SU-DHL-6 (cell line): ENCODE results near the gene RAB44.

ENCODE experiments used
- H2AFZ ChIP-seq: fragments of 200-600 bp; sonication (generic); 2 replicates; pipeline ENCODE4 v1.6.1; 2014; ENCODE audit warnings: low read depth, mild to moderate bottlenecking, moderate library complexity, mixed read lengths, antibody characterized with exemption, low read length; ENCODE audit not compliant: severe bottlenecking
- H3F3A ChIP-seq: fragments of 200-600 bp; shearing (Covaris generic); 2 replicates; pipeline ENCODE4 v1.6.0; 2016; ENCODE audit warnings: antibody characterized with exemption, mild to moderate bottlenecking; ENCODE audit not compliant: insufficient read depth
- H3K27ac ChIP-seq: fragments of 200-600 bp; sonication (generic); 2 replicates; pipeline ENCODE4 v1.5.1; 2016; ENCODE audit warnings: low read depth, mild to moderate bottlenecking, low read length, moderate library complexity, mixed read lengths
- H3K27me3 ChIP-seq: fragments of 200-600 bp; sonication (generic), shearing (Covaris generic); 2 replicates; pipeline ENCODE4 v1.6.0; 2014; ENCODE audit warnings: mild to moderate bottlenecking, low read length
- H3K36me3 ChIP-seq: fragments of 200-600 bp; sonication (generic); 2 replicates; pipeline ENCODE4 v1.6.1; 2014; ENCODE audit warnings: mild to moderate bottlenecking, low read length, mixed read lengths
- H3K4me2 ChIP-seq: fragments of 300-600, 200-600 bp; shearing (Covaris generic), sonication (generic); 2 replicates; pipeline ENCODE4 v1.6.0; 2014; ENCODE audit warnings: low read length, low read depth, mild to moderate bottlenecking; ENCODE audit not compliant: poor library complexity, severe bottlenecking
- H3K4me3 ChIP-seq: fragments of 200-600 bp; sonication (generic); 2 replicates; pipeline ENCODE4 v1.5.1; 2014; ENCODE audit warnings: antibody characterized with exemption, low read length, mild to moderate bottlenecking, mixed read lengths; ENCODE audit not compliant: insufficient read depth, poor library complexity, severe bottlenecking
- H3K79me2 ChIP-seq: fragments of 200-600 bp; sonication (generic); 2 replicates; pipeline ENCODE4 v1.6.1; 2014; ENCODE audit warnings: mild to moderate bottlenecking, low read length, moderate library complexity; ENCODE audit not compliant: insufficient read depth
- H3K9ac ChIP-seq: fragments of 200-600 bp; sonication (generic); 2 replicates; pipeline ENCODE4 v1.7.0; 2014; ENCODE audit warnings: mild to moderate bottlenecking, low read length
- H3K9me2 ChIP-seq: fragments of 200-600 bp; sonication (generic); replicated peaks from 2 replicates; pipeline ENCODE4 v1.6.1; 2014; ENCODE audit warnings: low read length; ENCODE audit not compliant: insufficient read depth
- H3K9me3 ChIP-seq: fragments of 200-600 bp; sonication (generic); 2 replicates; pipeline ENCODE4 v1.6.1; 2014; ENCODE audit warnings: low read length, mixed read lengths; ENCODE audit not compliant: insufficient read depth
- H4K20me1 ChIP-seq: fragments of 200-600 bp; sonication (generic); 2 replicates; pipeline ENCODE4 v1.6.1; 2014; ENCODE audit warnings: low read depth, mild to moderate bottlenecking, antibody characterized with exemption, low read length, moderate library complexity, mixed read lengths
- EZH2phosphoT487 ChIP-seq: fragments of 200-600 bp; sonication (generic), shearing (Covaris generic); conservative IDR thresholded peaks from 2 replicates; pipeline ENCODE4 v1.6.1; 2018; ENCODE audit warnings: mild to moderate bottlenecking, antibody characterized with exemption, low read length, moderate library complexity, mixed read lengths
- TF ChIP-seq, protein P1 (sequence below): fragments of 200-600 bp; sonication (generic); IDR thresholded peaks from one replicate; pipeline ENCODE4 v1.5.1; 2017; ENCODE audit warnings: antibody characterized with exemption, mild to moderate bottlenecking, low read length, moderate library complexity; ENCODE audit not compliant: insufficient read depth, poor library complexity, severe bottlenecking

The RAB44 gene

GRCh38 chr6:36686668-36687513 is 10.7 kb upstream of the RAB44 start:
- Histone ChIP-seq H3K36me3 (no peaks in the 10 kb centered on the region), H3K9me3 (no peaks in the 10 kb centered on the region), H3K4me3 (no peak overlapping the region), H3K4me2 (no peak overlapping the region), H3K9me2 (no peaks in the 10 kb centered on the region), H3K9ac (no peak overlapping the region), H3K79me2 (no peaks in the 10 kb centered on the region), H3F3A (peaks cover 8% of the 10 kb centered on the region), H4K20me1 (no peaks in the 10 kb centered on the region), H3K27ac (no peak overlapping the region), H3K27me3 (no peaks in the 10 kb centered on the region), H2AFZ (no peak overlapping the region)
- TF ChIP-seq EZH2phosphoT487 = no peak
- TF ChIP-seq, protein P1, sequence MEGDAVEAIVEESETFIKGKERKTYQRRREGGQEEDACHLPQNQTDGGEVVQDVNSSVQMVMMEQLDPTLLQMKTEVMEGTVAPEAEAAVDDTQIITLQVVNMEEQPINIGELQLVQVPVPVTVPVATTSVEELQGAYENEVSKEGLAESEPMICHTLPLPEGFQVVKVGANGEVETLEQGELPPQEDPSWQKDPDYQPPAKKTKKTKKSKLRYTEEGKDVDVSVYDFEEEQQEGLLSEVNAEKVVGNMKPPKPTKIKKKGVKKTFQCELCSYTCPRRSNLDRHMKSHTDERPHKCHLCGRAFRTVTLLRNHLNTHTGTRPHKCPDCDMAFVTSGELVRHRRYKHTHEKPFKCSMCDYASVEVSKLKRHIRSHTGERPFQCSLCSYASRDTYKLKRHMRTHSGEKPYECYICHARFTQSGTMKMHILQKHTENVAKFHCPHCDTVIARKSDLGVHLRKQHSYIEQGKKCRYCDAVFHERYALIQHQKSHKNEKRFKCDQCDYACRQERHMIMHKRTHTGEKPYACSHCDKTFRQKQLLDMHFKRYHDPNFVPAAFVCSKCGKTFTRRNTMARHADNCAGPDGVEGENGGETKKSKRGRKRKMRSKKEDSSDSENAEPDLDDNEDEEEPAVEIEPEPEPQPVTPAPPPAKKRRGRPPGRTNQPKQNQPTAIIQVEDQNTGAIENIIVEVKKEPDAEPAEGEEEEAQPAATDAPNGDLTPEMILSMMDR = no peak

- H3K9me3 ChIP-seq = no peaks in the 10 kb centered on the region
- no peaks in the 10 kb centered on the region for H3K36me3 ChIP-seq
- H3K9me2 ChIP-seq = no peaks in the 10 kb centered on the region
- no peaks in the 10 kb centered on the region for H3F3A ChIP-seq
- no peak overlapping the region for H3K4me3 ChIP-seq
- no peaks in the 10 kb centered on the region for H4K20me1 ChIP-seq
- TF ChIP-seq, protein P1 = no peak
- no peaks in the 10 kb centered on the region for H3K27me3 ChIP-seq
- H3K79me2 ChIP-seq = no peaks in the 10 kb centered on the region
- no peak overlapping the region for H3K9ac ChIP-seq
- H2AFZ ChIP-seq = no peak overlapping the region
- no peak overlapping the region for H3K27ac ChIP-seq
- no peak overlapping the region for H3K4me2 ChIP-seq
Observed at GRCh38 chr6:36688063-36688738, 9.4 kb upstream of the RAB44 start.

- H3K9me3 ChIP-seq = no peaks in the 10 kb centered on the region
- H3K9ac ChIP-seq = no peak overlapping the region
- H3K4me2 ChIP-seq = no peak overlapping the region
- no peaks in the 10 kb centered on the region for H3K36me3 ChIP-seq
- no peaks in the 10 kb centered on the region for H3K27me3 ChIP-seq
- H2AFZ ChIP-seq = no peak overlapping the region
- no peak overlapping the region for H3K4me3 ChIP-seq
- no peaks in the 10 kb centered on the region for H3K9me2 ChIP-seq
- no peaks in the 10 kb centered on the region for H4K20me1 ChIP-seq
- TF ChIP-seq EZH2phosphoT487 = no peak
- TF ChIP-seq, protein P1 = no peak
- H3K27ac ChIP-seq = no peak overlapping the region
- no peaks in the 10 kb centered on the region for H3F3A ChIP-seq
- no peaks in the 10 kb centered on the region for H3K79me2 ChIP-seq
Observed at GRCh38 chr6:36688739-36689075, 8.9 kb upstream of the RAB44 start.
